ENCODE measurements around the gene SEC16B.

DNA sequence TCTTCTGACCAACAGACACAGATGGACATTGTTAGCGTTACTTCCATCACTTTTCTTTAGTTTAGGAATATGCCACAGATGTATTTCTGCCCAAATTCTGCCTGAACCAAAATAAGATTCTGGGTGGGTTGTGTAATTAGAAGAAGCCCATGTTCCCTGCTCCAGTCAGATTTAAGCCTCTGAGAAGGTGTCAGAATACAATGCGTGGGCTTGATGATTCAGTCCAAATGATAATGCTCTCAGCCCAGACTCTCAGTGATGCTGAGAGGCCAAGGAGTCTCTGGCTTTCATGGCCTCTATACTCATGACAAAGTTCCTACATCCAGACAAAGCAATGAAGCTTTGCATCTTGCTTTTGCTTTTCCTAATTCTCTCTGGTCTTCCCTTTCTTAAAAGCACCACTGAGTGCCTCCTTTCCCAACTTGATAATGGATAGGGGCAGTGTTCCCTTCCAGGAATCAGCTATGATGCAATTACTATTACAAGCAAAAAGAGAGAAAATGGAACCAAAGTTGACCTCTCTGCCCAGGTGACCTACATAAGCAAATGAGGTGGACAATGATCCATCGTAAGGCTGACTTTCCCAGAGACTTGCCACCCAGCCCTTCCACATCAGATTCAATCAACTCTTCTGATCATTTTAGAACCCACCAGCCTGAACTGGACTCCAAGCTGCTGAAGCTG is 8.8 kb downstream of the SEC16B start:
- TF ChIP-seq YY1 (IDR thresholded peaks at IDR 0.05; ENCODE audit: insufficient read depth, insufficient read length) (no peak), ZNF274 (IDR thresholded peaks at IDR 0.05; ENCODE audit: low read depth, low read length) (no peak)
